Activated CD4-positive, CD25-positive, alpha-beta regulatory T cell treated with anti-CD3 and anti-CD28 coated beads, Interleukin-2, amount 50 U/mL, for 24 hours (primary cell): ENCODE results near the gene IGSF3.

ENCODE experiments used
- ATAC-seq, 2 donors: fragments of 150-1000 bp; cut with Tn5 transposase; one replicate each; pipeline ENCODE4 v1.10.0; 2021; ENCODE audit warnings: mild to moderate bottlenecking in 1 of 2, moderate library complexity in 1 of 2

The IGSF3 gene

GRCh38 chr1:116686175-116686574, 18.6 kb upstream of the IGSF3 start:
- ATAC-seq = no peak

- ATAC-seq = no peak
Measured at GRCh38 chr1:116684575-116684974, 17.0 kb upstream of the IGSF3 start.

GRCh38 chr1:116682641-116683221, 15.2 kb upstream of the IGSF3 start:
- no peak for ATAC-seq

DNA sequence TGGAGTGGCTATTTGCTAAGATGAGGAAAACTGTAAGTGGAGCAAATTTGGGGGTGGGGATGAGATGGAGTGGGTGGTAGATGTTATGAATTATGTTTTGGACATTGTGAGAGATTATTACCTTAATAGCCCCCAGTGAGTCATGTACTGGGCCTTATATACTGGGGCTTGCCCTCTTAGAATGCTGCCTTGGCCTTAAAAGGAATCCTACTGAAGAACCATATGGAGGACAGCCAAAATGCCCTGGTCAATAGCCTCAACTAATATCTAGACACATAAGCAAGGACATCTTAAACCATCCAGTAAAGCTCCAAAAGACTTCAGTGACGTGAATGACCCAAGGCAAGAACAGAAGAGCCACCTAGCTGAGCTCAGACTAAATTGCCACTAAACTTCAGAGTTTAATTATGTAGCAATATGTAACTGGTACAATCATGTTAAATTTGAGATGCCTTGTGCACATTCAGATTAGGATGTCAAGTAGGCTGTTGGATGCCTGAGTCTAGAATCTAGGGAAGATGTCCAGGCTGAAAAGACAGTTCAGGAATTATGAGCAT, 13.9 kb upstream of the IGSF3 start:
- no peak for ATAC-seq

DNA sequence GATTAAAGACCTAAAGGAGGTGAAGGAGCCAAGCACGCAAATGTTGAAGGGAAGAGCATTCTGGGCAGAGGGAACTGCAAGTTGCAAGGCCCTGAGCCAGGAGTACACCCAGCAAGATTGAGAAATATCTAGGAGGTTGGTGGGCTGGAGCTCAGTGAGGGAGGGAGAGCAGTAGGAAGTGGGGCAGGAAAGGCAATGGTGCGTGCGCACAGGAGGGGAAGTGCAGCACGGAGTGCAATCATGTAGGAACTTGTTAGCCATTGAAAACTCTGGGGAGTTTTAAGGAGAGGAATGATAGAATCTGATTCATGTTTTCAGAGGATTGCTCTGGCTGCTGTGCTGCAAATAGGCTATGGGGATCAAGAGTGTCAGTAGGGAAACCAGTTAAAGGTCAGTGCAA, 13.2 kb upstream of the IGSF3 start:
- no peak for ATAC-seq

- no peak for ATAC-seq
Measured at GRCh38 chr1:116679828-116680628, 12.5 kb upstream of the IGSF3 start.

- no peak for ATAC-seq
Measured at GRCh38 chr1:116679091-116679827, 11.7 kb upstream of the IGSF3 start.

- ATAC-seq = no peak
Measured at GRCh38 chr1:116678732-116679090, 11.2 kb upstream of the IGSF3 start.

GRCh38 chr1:116677474-116678062, 10.0 kb upstream of the IGSF3 start:
- no peak for ATAC-seq

- ATAC-seq = no peak
Measured at GRCh38 chr1:116676291-116676690, 8.8 kb upstream of the IGSF3 start.

DNA sequence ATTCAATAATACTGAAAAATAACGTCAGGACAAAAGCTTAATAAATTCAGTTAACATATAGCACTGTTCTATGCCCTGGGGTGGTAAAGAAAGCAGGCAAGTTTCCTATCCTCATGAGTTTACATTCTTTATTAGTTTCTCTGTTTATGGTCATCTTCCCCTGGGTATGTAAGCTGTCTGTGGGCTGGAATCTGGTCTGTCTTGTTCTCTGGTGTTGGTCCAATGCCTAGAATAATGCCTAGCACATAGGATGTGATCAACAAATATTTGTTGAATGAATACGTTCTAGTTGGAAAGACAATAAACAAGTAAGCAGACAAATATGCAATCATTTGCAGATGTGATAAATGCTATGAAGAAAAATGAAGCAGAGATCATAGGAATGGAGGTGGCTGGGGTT, 7.2 kb upstream of the IGSF3 start:
- no peak for ATAC-seq

DNA sequence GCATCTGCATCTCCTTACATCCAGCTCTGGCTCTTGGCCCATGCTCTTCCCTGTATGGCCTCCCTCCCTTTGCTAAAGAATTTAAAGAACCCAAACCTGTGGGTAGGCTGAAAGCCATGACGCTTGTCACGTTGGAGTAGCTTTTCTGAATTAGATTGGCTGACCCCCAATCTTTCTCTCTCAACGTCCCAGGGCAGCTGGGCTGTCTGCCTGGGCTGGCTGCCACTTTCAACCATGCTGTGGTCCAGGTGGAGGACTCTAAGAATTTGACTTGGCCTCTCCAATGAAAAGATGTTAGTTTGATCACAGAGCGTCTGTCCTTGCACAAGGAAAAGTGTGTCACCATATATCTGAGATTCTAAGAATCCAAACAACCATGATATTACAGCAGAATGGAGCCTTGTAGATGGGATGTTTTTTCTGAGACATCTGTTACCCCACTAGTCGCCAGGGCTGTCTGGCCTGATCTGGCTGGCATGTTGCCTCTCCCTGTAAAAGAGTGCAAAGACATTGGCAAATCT, 6.5 kb upstream of the IGSF3 start:
- no peak for ATAC-seq

DNA sequence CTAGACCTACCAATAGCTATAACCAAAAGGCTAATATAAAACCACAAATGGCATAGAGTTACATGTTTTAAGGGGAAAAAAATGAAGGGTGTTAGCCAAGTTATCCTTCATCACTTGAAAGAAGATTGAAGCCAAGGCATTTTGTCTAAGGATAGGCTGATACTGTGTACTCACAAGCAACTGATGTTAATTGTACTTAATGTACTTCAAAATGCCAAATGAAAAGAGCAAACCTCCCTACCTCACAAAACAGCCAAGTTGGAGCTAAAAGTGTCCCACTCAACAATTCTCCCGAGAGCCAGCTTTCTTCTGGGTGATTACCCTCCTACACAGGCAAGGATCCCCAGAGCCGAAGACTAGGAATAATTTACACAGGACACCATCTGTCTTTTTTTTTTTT, 4.4 kb upstream of the IGSF3 start:
- no peak for ATAC-seq

DNA sequence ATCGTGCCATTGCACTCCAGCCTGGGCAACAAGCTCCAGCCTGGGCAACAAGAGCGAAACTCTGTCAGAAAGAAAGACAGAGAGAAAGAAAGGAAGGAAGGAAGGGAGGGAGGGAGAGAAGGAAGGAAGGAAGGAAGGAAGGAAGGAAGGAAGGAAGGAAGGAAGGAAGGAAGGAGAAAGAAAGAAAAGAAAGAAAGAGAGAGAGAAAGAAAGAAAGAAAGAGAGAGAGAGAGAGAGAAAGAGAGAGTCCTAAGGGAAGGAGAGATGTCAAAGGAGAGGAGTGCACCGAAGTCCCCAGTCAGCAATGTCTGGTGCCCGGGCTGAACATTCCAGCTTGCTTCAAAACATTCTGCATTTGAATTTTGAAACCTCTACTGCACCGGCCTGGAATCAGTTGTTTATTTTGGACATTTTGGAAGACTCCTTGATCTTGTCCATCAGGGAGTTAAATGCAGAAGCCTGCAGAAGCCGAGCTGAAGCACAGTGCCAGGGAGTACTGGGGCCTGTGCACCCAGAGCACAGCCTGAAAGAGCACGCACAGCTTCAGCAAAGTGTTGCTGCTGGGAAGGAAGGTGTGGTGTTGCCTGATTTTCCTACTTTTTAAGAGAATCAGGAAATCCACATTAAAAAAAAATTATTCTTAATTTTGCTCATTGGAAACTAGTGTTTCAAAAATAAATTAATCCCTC, 3.7 kb upstream of the IGSF3 start:
- ATAC-seq = no peak

GRCh38 chr1:116668277-116668676, 744 bp upstream of the IGSF3 start:
- no peak for ATAC-seq

- ATAC-seq = peak; percentile 15 to 31
Measured at GRCh38 chr1:116667078-116667574, 407 bp downstream of the IGSF3 start.

DNA sequence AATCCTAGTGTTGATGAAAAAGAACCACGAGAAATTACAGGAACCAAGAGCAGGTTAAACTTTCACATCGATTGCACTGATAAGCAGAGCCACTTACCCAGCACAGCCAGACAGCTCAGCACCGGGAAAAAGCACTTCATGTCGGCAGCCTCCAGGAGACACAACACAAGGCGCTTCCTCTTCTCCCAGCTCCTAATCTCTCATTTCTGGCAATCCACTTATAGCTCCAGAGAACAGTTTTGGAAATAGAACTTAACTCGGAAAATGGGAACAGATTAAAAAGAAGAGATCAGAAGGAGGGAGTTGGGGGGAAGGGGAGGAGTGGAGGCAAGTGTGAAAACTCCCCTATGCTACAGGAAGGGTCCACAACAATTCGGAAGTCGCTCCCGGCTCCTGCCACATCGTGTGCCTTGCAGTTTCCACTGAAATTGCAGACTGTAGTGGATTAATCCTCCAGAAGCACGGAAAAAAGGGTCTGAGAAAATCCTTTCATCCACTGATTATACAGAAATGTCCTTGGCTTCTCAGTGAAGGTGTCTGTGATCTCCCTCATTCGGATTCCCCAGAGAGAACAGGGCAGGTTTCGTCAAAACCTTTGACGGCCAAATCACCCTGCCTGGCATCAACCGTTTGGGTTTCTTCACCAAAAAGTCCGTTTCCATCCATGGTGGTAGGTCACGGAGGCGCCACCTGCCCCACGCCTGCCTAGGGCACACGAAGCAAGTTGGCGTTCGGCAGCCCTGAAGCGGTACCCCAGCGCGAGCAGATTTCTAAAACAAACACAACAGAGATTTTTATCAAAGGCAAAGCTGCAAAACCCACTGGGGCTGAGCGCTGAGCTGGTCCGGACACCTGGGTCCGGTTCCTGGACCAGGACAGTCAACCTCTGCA, 1.1 kb downstream of the IGSF3 start:
- no peak for ATAC-seq

DNA sequence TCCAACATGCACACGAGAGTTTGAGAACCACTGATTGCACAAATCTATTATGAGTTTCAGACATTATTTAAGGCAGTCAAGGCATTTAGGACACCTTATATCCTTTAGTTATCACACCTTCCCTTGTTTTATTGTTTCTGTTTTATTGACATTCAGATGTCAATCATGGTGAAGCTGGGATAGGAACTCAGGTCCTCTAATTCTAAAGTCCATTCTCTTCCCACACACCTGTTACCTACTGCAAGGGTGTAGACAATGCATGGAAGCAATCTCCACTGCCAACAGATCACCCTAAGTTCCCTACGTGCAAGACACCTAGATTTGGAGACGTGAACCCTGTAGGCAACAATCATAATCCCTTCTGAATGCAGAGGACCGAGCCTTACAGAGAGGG, 2.6 kb downstream of the IGSF3 start:
- no peak for ATAC-seq

DNA sequence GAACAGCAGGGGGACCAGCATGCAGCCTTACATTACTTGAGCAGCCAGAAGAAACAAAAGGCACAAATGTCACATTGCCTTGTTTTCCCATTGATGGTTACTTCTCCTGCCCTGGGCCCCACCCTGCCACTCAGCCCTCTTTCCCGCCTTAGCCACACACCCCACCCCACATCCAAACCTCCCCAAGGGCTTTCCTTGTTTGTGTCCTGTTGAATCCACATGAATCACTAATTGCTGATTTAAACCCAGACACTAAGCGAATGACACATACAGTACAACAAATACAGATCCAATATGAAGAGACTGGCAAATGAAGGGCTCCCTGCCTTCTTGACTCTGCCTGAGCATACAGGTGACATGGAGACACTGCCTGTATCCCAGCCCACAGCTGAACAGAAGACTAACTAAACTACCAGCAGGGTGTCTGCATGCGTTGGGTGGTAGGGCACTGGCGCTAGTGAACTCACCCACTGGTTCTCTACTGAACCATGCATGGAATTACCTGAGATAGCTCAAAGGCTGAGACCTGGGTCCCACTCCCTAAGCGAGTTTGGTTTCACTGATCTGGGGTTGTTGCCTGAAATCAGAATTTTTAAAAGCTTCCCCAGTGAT, 3.1 kb downstream of the IGSF3 start:
- no peak for ATAC-seq

DNA sequence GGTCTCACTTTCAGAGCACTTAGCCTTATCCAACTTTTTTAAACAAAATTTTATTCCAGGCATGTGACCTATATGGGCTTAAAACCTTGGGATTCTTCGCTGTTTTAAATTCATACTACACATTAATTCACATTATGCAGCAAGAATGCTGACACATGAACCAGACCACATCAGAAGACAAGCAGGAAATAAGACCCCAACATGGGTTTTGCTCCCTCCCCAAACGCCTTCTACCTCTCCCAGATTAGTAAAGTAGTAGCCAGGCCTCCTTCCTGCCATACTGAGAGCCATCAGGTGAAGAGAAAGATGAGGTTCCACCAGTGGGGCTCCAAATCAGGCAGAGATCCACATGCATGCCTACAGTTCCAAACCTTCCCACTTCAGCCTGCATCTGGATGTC, 3.7 kb downstream of the IGSF3 start:
- no peak for ATAC-seq

DNA sequence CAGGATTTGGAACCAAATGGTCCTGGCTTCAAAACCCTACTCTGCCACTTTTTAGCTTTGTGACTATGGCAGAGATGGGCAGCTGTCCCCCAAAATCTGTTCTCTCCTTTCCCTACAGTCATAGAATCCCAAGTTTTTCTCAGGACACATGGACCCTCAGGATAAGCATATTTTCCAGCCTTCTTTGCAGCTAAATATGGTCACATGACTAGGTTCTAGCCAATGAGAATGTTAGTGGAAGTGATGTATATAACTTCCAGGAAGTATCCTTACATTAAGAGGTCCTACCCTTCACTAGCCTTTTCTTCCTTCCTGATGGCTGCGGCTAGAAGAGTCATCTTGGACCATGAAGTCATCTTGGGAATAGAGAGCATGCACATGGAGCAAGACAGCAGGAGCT, 5.9 kb downstream of the IGSF3 start:
- ATAC-seq = no peak
